NOMO-1 treated with dmso at 0.1 percent for 144 hours (cell line): ENCODE data around the gene PRKAR2A.

Source experiments
- DNase-seq: peaks from one replicate; lab custom pipeline; 2025; ENCODE audit not compliant: unreplicated experiment; lab: John Stamatoyannopoulos, UW

The PRKAR2A gene

DNA sequence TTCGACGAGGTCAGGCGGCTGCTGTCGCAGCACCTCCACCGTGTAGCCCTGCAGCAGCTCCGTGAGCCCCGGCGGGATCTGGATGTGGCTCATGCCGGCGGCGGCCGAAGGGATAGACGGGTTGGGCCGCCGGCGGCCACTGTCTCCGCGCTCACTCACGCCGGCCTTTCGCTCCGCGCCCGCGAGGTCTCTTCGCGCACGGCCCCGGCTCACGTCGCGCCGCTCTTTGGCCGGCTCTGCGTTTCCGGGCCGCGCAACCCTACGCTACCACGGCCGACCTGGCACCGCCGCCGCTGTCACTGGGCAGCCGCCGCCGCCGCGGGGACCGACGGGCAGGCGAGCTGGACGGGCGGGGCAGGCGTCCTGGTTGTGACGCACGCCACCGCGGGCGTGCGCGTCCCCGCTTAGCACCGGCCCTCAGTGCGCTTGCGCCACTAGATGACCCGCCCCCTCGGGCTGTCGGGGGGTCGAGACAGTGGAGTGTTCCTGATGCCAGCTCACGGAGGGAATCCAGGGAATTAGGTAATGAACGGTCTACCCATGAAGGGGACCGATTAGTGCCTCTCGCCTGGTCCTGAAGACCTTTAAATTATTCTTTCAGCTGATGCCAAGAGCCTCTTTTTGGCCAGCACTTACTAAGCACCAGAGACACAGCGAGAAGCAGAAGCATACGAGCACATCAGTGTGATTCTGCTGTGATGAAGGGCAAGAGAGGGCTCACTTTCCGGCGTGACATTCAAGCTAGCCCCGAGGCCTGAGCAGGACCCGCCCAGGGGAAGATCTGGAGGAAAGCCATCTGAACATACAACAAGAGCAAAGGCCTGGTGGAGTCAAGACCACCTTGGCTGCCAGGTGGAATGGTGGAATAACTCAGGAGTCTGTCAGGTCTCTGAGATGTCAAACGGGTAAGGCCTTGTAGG is at the start of gene PRKAR2A:
PRKAR2A (minus strand) TSS at position 371 of the 920 bp plus-strand sequence; CDS start at position 93, 278 bp downstream.
- DNase-seq, result peak; percentile 78

- peak; percentile 62 for DNase-seq
These were observed 49.3 kb upstream of the PRKAR2A start for GRCh38 chr3:48896936-48897335.

- no peak for DNase-seq
These were observed 46.8 kb upstream of the PRKAR2A start for GRCh38 chr3:48894516-48894915.

DNA sequence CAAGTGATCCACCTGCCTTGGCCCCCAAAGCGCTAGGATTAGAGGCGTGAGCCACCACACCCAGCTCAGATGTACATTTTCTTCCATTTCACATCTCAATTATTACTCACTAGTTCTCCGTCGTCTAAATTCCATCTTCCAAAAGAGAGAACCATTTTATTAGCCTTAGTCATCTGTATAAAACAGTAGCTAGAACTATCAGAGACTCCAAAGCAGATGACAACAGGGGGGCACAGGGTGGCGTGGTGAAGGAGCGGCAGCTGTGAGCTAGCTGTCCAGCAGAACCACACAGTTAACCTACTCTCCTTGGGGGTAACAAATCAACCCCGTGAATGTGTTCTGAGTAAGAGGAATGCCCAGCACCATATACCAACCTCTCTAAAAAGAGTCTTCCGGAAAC is 43.9 kb upstream of the PRKAR2A start:
- no peak for DNase-seq

GRCh38 chr3:48885753-48886152 is 38.1 kb upstream of the PRKAR2A start:
- no peak for DNase-seq

DNA sequence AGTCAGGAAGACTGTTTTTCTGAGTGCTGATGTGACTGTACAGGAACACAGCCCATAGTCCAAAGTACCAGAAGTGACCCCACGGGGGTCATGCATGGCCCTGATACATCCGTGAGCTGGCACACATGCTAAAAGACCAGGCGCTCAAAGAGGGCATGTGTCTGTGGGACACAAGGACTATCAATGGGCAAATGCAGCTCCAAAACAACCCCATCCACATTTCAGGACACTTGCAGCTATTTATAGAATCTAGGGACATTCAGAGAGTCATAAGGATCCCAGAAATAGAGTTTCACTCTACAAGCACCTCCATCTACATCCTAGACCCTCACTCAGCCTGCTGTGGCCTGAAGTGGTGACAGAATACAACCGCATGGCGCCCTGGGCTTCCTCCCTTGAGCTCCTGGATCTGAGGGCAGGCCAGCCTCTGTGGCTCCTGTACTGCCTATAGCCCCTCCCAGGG is 34.0 kb upstream of the PRKAR2A start:
- DNase-seq, result no peak

DNA sequence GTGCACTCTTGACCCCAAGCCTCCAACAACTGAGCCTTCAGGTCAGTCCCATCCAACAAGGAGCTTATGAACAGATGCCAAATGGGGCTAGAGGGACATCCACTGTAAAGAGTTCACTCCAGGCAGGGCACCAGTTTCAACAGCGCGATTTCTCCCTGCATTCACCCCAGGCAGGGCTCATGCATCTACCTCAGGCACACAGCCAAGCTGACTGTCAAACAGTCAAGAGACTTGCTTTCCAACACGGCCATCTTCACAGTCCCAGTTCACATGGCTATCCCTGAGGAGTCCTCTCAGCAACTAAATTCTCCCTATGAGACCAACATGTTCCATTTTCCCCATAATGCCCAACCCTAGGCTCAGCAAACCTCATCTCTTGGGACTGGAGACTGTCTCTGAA is 33.3 kb upstream of the PRKAR2A start:
- no peak for DNase-seq

DNA sequence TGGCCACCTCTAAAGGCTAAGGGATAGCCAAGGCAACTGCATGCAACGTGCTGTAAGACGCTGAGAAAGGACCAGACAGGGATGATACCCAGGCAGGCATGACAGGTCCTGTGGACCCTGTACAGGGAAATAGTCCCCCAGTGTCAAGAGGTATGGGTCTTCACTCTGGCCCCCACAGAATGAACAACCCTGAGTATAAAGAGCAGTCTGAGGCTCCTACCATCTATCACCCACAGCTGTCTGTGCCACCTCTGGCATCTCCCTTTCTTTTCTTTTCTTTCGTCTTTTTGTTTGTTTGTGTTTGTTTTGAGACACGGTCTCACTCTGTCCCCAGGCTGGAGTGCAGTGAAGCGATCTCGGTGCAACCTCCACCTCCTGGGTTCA is 32.3 kb upstream of the PRKAR2A start:
- no peak for DNase-seq

DNA sequence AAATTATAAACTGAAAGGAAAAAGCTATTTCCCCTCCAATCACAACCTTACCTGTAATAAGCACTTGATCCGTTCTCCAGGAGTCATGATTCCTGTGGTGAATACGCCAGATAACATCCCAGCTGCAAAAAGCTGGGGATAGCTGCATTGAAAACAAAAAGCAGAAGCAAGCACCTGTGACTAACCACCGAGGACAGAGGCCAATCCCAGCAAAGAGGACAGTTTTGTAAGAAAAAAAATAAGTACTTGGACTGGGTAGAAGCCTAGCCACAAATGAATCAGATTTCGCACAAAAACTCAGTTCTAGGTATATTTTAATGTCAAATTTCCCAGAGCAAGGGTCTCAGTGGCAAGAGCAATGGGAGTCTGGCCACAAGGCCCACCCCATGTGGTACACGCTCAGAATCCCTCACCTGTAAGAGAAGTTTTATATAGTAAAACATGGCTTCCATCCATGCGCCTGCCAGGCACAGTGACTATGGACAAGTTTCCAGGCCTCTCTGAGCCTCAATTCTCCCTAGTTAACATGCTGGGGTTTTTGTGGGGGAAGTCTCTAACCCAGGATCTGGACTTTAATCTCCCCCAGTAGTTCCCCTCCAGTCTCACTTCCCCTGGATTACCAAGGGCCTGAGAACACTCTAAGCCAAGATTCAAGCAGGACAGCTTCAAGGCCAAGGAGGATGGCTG is 31.8 kb upstream of the PRKAR2A start:
- peak; percentile 16 for DNase-seq

DNA sequence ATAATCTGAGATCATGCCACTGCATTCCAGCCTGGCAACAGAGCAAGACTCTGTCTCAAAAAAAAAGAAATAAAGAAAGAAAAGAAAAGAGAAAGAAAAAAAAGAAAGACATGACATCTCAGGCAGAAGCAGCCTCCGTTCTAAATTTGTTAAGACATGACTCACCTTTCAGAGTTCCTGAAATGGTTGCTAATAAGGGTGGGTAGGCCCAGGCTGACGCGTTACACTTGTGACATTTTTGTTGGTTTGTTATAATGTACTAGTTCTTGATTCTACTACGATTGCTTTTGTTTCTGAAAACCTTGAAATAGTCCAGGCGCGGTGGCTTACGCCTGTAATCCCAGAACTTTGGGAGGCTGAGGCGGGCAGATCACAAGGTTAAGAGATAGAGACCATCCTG is 30.0 kb upstream of the PRKAR2A start:
- no peak for DNase-seq

GRCh38 chr3:48863122-48863521 is 15.4 kb upstream of the PRKAR2A start:
- no peak for DNase-seq

- no peak for DNase-seq
These were observed 11.5 kb upstream of the PRKAR2A start for GRCh38 chr3:48859206-48859605.

- no peak for DNase-seq
These were observed 11.0 kb upstream of the PRKAR2A start for GRCh38 chr3:48858709-48859108.

- DNase-seq, result no peak
These were observed 10.0 kb upstream of the PRKAR2A start for GRCh38 chr3:48857641-48858040.

GRCh38 chr3:48856469-48856868 is 8.8 kb upstream of the PRKAR2A start:
- no peak for DNase-seq

- no peak for DNase-seq
These were observed 8.2 kb upstream of the PRKAR2A start for GRCh38 chr3:48855681-48856447.

DNA sequence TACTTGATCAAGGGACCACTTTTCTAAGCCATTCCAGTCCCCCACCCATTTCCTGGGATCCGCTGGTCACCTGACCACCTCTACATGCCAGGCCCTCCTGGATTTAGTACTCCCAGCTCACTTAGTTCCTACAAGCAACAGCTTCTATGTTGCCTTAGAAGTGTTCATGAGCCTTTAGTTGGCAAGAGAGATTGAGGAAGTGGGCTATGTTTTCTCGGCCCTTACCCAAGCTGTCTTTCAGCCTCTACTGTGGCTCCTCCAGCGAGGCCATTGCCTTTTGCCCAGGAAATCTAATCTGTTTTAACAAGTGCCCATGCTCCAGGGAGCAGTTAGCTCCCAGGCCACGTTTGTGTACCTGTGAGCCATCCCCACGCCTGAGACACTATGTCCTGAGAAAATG is 4.5 kb upstream of the PRKAR2A start:
- no peak for DNase-seq

DNA sequence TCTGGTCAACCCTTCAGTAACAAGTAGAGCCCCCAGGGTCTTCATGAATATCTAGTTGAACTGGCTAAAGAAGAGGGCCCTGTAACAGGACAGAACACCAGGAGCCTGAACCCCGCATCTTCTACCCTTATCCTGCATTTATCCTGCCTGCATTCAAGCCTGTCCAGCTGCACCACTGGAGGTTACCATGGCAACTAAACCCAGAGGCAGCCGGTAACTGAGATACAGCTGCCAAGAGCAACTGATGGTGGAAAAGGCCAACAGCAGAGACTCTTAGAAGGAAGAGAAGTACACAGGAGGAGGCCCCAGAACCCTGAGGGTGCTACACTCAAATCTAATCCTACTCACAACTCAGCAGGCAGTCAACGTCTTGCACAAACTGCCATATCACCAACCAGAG is 3.7 kb upstream of the PRKAR2A start:
- DNase-seq, result no peak

DNA sequence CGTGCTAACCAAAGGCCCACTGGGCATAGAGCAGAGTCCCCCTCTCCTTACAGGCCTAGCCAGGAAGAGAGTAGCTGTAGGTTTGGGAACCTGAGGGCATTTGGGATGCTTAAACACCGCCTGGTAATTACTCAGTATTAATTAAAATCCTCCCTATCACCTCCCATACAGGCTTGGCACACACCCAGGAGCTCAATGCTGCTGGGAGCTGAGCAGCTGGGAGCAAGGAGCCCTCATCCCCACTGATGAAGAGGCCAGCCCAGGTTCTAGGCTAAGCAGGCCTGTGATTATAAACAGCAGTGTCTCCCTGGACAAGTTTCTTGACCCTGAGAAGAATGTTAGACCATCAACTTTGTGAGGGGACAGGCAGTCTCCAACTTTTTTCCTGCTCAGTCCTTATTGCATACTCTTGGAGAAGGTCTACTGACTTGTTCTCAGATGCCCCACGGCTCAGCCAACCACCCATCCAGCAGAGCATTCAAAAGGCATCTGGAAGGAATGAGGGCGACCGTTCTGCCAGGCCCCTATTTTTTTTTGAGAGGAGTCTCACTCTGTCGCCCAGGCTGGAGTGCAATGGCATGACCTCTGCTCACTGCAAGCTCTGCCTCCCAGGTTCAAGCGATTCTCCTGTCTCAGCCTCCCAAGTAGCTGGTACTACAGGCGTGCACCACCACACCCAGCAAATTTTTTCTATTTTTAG is 1.3 kb upstream of the PRKAR2A start:
- no peak for DNase-seq

- DNase-seq, result peak; percentile 22
These were observed 596 bp downstream of the PRKAR2A start for GRCh38 chr3:48847053-48847503.

DNA sequence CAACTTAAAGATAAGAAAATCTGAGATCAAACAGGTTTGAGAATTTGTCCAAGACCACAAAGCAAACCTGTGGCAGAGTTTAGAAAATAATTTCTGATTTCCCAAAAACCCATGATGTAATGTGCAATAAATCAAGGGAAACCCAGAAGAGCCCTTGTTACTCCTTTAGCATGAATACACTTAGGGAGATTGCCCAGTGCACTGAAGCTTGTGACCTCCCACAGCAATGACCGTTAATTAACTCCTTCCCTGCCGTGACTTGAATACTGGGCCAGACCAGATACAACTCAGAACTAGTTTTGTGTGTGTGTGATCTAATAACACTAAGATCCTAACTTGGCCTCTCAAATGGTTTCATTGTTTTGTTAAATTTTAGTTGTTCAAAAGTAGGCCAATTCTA is 2.5 kb downstream of the PRKAR2A start:
- no peak for DNase-seq
